Natural killer cell (primary cell): Measurements from ENCODE around the gene ARHGEF11. TPM values are rescaled to one million over a fixed set of nuclear protein-coding genes. Genes with fewer than 3 reads are reported as not detected.

Source experiments
- ATAC-seq, 3 donors: fragments of 150-1000 bp in 2 of 3; fragments of 200-7000 bp in 1 of 3; cut with Tn5 transposase; 1 replicate in 1 of 3; 2 replicates in 2 of 3; pipeline ENCODE4 v1.10.0; 2021; ENCODE audit warnings: mild to moderate bottlenecking in 2 of 3, moderate library complexity in 2 of 3
- DNase-seq, 2 donors: peaks; one replicate each; pipeline versions ENCODE4 v3.0.0 to v3.0.0-alpha.2; 2013 to 2021; ENCODE audit warnings: mixed read lengths in 1 of 2
- H3K27ac ChIP-seq: one replicate; pipeline ENCODE4 v1.5.1; 2013; ENCODE audit warnings: mild to moderate bottlenecking, low read length
- H3K27me3 ChIP-seq: one replicate; pipeline ENCODE4 v1.6.1; 2013; ENCODE audit warnings: low read length; ENCODE audit not compliant: control insufficient read depth, insufficient read depth
- H3K36me3 ChIP-seq: one replicate; pipeline ENCODE4 v1.6.1; 2013; ENCODE audit warnings: low read length; ENCODE audit not compliant: control insufficient read depth, insufficient read depth
- H3K4me1 ChIP-seq: one replicate; pipeline ENCODE4 v1.6.1; 2013; ENCODE audit warnings: low read length; ENCODE audit not compliant: control insufficient read depth, insufficient read depth
- H3K4me3 ChIP-seq: one replicate; pipeline ENCODE4 v1.5.1; 2013; ENCODE audit warnings: low read length
- H3K9me3 ChIP-seq: one replicate; pipeline ENCODE4 v1.6.1; 2013; ENCODE audit warnings: low read length; ENCODE audit not compliant: control insufficient read depth, insufficient read depth
- H3K27ac Mint-ChIP-seq, 2 donors: one replicate each; pipeline ENCODE4 v1.8.0; 2022; ENCODE audit warnings: mild to moderate bottlenecking in 2 of 2, mixed read lengths in 2 of 2, moderate library complexity in 1 of 2
- H3K27me3 Mint-ChIP-seq, 2 donors: one replicate each; pipeline ENCODE4 v1.8.0; 2022; ENCODE audit warnings: low read depth in 2 of 2, mixed read lengths in 2 of 2
- H3K36me3 Mint-ChIP-seq: one replicate; pipeline ENCODE4 v1.8.0; 2022; ENCODE audit warnings: mixed read lengths
- H3K4me1 Mint-ChIP-seq, 2 donors: one replicate each; pipeline ENCODE4 v1.8.0; 2022; ENCODE audit warnings: mixed read lengths in 2 of 2
- H3K4me3 Mint-ChIP-seq: one replicate; pipeline ENCODE4 v1.8.0; 2022; ENCODE audit warnings: mild to moderate bottlenecking, moderate library complexity, mixed read lengths
- H3K9me3 Mint-ChIP-seq, 2 donors: one replicate each; pipeline ENCODE4 v1.8.0; 2022; ENCODE audit warnings: mixed read lengths in 2 of 2
- CTCF ChIP-seq: fragments of 200-600 bp; IDR thresholded peaks from one replicate; pipeline ENCODE4 v1.8.0; 2022; ENCODE audit warnings: antibody characterized with exemption
- WGBS: methylation state at CpG from one replicate; pipeline ENCODE4 v1.1.7; 2013; ENCODE audit warnings: missing lambda C conversion rate; ENCODE audit not compliant: insufficient coverage; 5-methylcytosine and 5-hydroxymethylcytosine counted together
- intact Hi-C: fragments of 100-400 bp; cut with micrococcal nuclease; formaldehyde crosslinking; loops from one replicate; pipeline ENCODE4 v1.14.2; 2022
- total RNA-seq, 4 donors: library from RNA; stranded (reverse); fragments of 120-200 nt in 1 of 4; gene quantifications; one replicate each; pipeline versions ENCODE4 v1.2.3 to v1.2.4, GENCODE V29; 2013 to 2022

The ARHGEF11 gene
- total RNA-seq, 3 donors from 2014 or later (not counting 1 experiment from before 2014, with no cell fraction given): 1.7 to 2.8 (median 2.4) TPM

DNA sequence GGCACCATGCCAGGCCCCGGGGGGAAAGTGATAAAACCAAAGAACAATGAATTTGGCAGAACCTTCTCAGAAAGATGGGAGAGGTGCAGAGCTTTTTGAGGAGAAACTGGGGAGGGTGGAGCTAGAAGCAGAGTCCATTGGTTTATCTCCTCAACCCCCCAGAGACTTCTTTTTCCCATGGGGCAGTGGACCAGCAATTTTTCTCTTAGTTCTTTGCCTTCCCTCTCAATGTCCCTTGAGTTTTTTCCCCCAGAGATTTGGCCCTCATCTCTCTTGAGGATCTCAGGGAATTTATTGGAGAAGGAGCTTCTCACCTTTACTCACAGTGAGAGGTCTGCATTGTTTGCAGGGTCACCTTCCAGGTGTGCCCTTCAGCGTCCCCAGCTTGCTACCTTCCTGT is 5.3 kb upstream of the ARHGEF11 start:
- Mint-ChIP-seq H3K36me3 (no peaks in the 10 kb centered on the region), H3K4me3 (no peak overlapping the region), H3K4me1 (peaks cover 6% of the 10 kb centered on the region in 2 donors), H3K9me3 (no peaks in the 10 kb centered on the region), H3K27ac (no peak overlapping the region), H3K27me3 (peaks cover 36 to 71% of the 10 kb centered on the region in 2 donors)
- no peak for TF ChIP-seq CTCF
- intact Hi-C loops: no loop called here
- no peaks in the 10 kb centered on the region for H3K36me3 ChIP-seq
- H3K4me3 ChIP-seq: no peak overlapping the region
- DNase-seq: no peak
- WGBS: 54% methylated on average over 1 of the region's 2 CpGs
- peaks cover 17% of the 10 kb centered on the region for H3K27me3 ChIP-seq
- no peak for ATAC-seq
- H3K9me3 ChIP-seq: no peaks in the 10 kb centered on the region
- no peak overlapping the region for H3K27ac ChIP-seq
- H3K4me1 ChIP-seq: peaks cover 8% of the 10 kb centered on the region

DNA sequence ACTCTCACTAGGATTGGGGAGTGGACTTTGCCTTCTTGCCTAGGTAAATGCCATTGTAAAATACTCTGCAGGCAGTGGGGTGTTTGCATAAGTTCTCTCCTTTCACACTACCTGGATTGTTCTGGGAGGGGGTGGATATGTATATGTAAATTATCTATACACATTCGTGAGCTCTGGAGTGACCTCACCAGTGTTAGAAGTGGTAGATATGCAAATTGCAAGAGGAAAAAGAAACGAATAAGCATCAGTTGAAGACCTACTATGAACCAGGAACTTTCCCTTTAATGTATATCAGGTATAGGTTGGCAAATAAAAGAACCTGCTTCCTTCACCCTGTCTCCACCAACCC is 1.5 kb upstream of the ARHGEF11 start:
- H3K4me3 Mint-ChIP-seq: peak overlapping the region; percentile 96
- Histone ChIP-seq H3K4me3 (no peak overlapping the region), H3K9me3 (no peaks in the 10 kb centered on the region), H3K36me3 (no peaks in the 10 kb centered on the region), H3K4me1 (peaks cover 12% of the 10 kb centered on the region), H3K27me3 (peaks cover 27% of the 10 kb centered on the region), H3K27ac (no peak overlapping the region)
- ATAC-seq (no peak), DNase-seq (no peak)
- H3K36me3 Mint-ChIP-seq: no peaks in the 10 kb centered on the region
- H3K27ac Mint-ChIP-seq: no peak overlapping the region
- intact Hi-C loops: no loop called here
- no peak for TF ChIP-seq CTCF
- H3K27me3 Mint-ChIP-seq: peaks cover 48 to 85% of the 10 kb centered on the region in 2 donors
- peaks cover 6 to 12% of the 10 kb centered on the region in 2 donors for H3K4me1 Mint-ChIP-seq
- no peaks in the 10 kb centered on the region for H3K9me3 Mint-ChIP-seq
- WGBS: no CpG with 5 or more reads among the region's 2 CpGs

DNA sequence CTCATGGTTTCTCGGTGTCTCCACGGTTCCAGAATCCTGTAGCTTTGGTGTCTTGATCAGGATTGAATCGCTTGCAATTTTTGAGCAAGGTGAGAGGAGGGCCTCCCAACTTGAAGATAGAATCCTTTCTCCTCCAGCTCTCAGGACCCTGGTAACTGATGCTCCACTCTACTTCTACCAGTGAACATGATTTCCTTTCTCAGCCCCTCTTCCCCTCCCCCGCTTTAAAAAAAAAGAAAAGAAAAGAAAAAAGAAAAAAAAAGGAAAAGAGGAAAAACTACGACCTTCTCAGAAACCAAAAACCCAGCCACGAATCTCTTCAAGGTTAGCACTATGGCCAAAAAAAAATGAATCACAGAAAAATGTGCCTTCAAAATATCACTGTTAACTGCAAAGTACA is 1.2 kb downstream of the ARHGEF11 start:
- Mint-ChIP-seq H3K9me3 (no peaks in the 10 kb centered on the region), H3K4me1 (peaks cover 6 to 12% of the 10 kb centered on the region in 2 donors), H3K27ac (no peak overlapping the region), H3K27me3 (peaks cover 47 to 74% of the 10 kb centered on the region in 2 donors), H3K36me3 (no peaks in the 10 kb centered on the region), H3K4me3 (peak overlapping the region; percentile 69)
- Histone ChIP-seq H3K9me3 (no peaks in the 10 kb centered on the region), H3K4me1 (peaks cover 12% of the 10 kb centered on the region), H3K27me3 (peaks cover 27% of the 10 kb centered on the region), H3K27ac (no peak overlapping the region), H3K4me3 (no peak overlapping the region), H3K36me3 (no peaks in the 10 kb centered on the region)
- intact Hi-C loops: no loop called here
- no peak for ATAC-seq
- DNase-seq: no peak
- TF ChIP-seq CTCF: no peak
- 90% methylated on average over 4 of the region's 6 CpGs for WGBS

DNA sequence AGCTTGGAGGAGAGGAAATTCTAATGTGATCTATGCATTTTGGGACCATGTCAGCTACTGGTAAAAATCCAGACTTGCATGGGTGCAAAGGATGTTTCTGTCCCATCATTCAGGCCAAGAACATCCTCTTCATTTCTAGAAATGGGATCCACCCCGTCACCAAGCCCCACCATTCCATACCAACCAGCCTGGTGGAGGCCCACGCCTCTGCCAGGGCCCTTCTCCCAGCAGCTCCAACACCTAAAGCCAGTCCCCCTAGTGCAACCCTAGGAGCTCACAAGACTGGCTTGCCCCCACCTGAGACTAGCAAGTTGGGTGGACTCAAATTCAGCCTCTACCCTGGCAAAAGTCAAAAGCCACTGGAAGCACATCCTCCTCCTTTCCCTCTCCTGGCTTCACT is 1.9 kb downstream of the ARHGEF11 start:
- Histone ChIP-seq H3K36me3 (no peaks in the 10 kb centered on the region), H3K4me1 (peaks cover 12% of the 10 kb centered on the region), H3K27me3 (peaks cover 27% of the 10 kb centered on the region), H3K9me3 (no peaks in the 10 kb centered on the region), H3K27ac (no peak overlapping the region), H3K4me3 (no peak overlapping the region)
- ATAC-seq (no peak), DNase-seq (no peak)
- Mint-ChIP-seq H3K4me1 (peaks cover 6 to 12% of the 10 kb centered on the region in 2 donors), H3K9me3 (no peaks in the 10 kb centered on the region), H3K4me3 (peak overlapping the region; percentile 32), H3K36me3 (no peaks in the 10 kb centered on the region), H3K27ac (no peak overlapping the region), H3K27me3 (peaks cover 49 to 75% of the 10 kb centered on the region in 2 donors)
- TF ChIP-seq CTCF: no peak
- 97% methylated on average over 2 of the region's 2 CpGs for WGBS
- intact Hi-C loops: no loop called here
